ENCODE measurements around the gene CTDSPL.

Gene CTDSPL

DNA sequence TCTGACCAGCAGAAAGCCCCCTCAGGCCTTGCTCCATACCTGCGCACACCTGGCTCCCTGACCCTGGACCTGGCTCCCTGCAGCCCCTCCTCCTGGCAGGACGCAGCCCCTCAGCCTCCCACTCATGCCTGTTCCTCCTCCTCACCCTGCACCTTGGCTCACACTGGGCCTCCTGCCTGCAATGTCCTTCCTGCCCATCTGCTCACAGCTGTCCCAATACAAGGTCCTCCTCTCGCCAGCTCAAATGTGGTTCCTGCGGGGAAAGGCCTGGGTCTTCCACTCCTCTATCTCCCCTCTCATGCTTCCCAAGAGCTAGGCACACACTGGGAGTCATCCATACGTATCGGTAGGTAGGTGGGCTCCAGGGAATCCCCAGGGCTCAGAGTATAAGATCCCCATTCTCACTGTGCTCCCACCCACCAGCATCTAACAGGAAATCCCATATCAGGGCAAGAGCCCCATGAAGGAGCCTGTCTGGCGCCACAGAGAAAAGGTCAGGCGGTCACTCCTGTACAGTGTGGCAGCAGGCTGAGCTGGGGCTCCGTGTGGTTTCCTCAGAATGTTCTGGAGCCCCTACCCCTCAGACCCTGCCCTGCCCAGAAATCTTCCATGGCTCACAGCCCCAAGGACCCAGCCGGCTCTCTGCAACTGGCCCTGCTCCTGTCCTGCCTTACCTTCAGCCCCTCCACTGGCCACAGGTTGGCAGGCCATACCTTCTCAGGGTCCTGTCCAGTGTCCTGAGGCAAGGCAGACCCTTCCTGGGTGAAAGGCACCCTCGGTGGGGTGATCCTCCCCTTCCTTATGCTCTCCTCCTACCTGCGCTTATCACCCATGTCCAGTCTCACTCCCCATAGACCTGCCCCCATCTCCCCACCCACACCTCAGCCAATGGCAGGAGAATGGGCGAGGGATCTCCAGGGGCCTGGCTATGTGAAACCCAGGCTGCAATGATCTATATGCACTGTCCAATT lies 156.9 kb downstream of the CTDSPL start:
- TF ChIP-seq CTCF (IDR thresholded peaks at IDR 0.05; ENCODE audit: low read length) (no peak), EZH2phosphoT487 (IDR thresholded peaks at IDR 0.05; ENCODE audit: low read length) (no peak), EZH2 (optimal IDR thresholded peaks at IDR 0.05; ENCODE audit: low read depth, low read length) (no peak)
- H3K4me1 ChIP-seq (ENCODE audit: low read length) = peaks cover 2% of the 10 kb centered on the region; the same call in 1 of the 2 replicates
- no peak overlapping the region for H3K4me2 ChIP-seq (ENCODE audit: low read depth, low read length)
- no peaks in the 10 kb centered on the region for H3K79me2 ChIP-seq (ENCODE audit: low read length)
- no peaks in the 10 kb centered on the region for H3K9me3 ChIP-seq (replicated peaks; ENCODE audit: insufficient read depth, low read length)
- H3K36me3 ChIP-seq (replicated peaks; ENCODE audit: insufficient read depth, low read length) = no peaks in the 10 kb centered on the region
- no peaks in the 10 kb centered on the region for H3K27me3 ChIP-seq (replicated peaks; ENCODE audit: insufficient read depth, low read length)
- no peaks in the 10 kb centered on the region for H4K20me1 ChIP-seq (ENCODE audit: insufficient read depth, low read length)
- H3K4me3 ChIP-seq (ENCODE audit: low read length) = no peak overlapping the region
- H3K9ac ChIP-seq (ENCODE audit: low read length) = no peak overlapping the region
- no peak overlapping the region for H2AFZ ChIP-seq (ENCODE audit: low read length)
- H3K9me2 ChIP-seq (replicated peaks; ENCODE audit: insufficient read depth, low read length) = no peaks in the 10 kb centered on the region
- no peak for DNase-seq
- no peak overlapping the region for H3K27ac ChIP-seq (ENCODE audit: low read length)
- 0 out of 2 replicates have a peak, but pooled peaks cover 2% of the 10 kb centered on the region for H3F3A ChIP-seq (ENCODE audit: insufficient read depth, low read length)

- no peaks in the 10 kb centered on the region for H3K9me3 ChIP-seq (replicated peaks; ENCODE audit: insufficient read depth, low read length)
- H2AFZ ChIP-seq (ENCODE audit: low read length) = no peak overlapping the region
- no peaks in the 10 kb centered on the region for H3K36me3 ChIP-seq (replicated peaks; ENCODE audit: insufficient read depth, low read length)
- peaks cover 6% of the 10 kb centered on the region; the same call in 1 of the 2 replicates for H3K4me1 ChIP-seq (ENCODE audit: low read length)
- H3K4me2 ChIP-seq (ENCODE audit: low read depth, low read length) = no peak overlapping the region
- no peaks in the 10 kb centered on the region for H3K9me2 ChIP-seq (replicated peaks; ENCODE audit: insufficient read depth, low read length)
- no peak overlapping the region for H3K27ac ChIP-seq (ENCODE audit: low read length)
- H3K4me3 ChIP-seq (ENCODE audit: low read length) = no peak overlapping the region
- no peaks in the 10 kb centered on the region for H4K20me1 ChIP-seq (ENCODE audit: insufficient read depth, low read length)
- no peaks in the 10 kb centered on the region for H3K27me3 ChIP-seq (replicated peaks; ENCODE audit: insufficient read depth, low read length)
- H3F3A ChIP-seq (ENCODE audit: insufficient read depth, low read length) = peaks cover 13% of the 10 kb centered on the region
- no peak overlapping the region for H3K9ac ChIP-seq (ENCODE audit: low read length)
- no peaks in the 10 kb centered on the region for H3K79me2 ChIP-seq (ENCODE audit: low read length)
- no peak for TF ChIP-seq EZH2 (optimal IDR thresholded peaks at IDR 0.05; ENCODE audit: low read depth, low read length)
- no peak for TF ChIP-seq EZH2phosphoT487 (IDR thresholded peaks at IDR 0.05; ENCODE audit: low read length)
- TF ChIP-seq CTCF (IDR thresholded peaks at IDR 0.05; ENCODE audit: low read length) = no peak
- DNase-seq = no peak
Measured at GRCh38 chr3:38019658-38020341, 158.1 kb downstream of the CTDSPL start.

DNA sequence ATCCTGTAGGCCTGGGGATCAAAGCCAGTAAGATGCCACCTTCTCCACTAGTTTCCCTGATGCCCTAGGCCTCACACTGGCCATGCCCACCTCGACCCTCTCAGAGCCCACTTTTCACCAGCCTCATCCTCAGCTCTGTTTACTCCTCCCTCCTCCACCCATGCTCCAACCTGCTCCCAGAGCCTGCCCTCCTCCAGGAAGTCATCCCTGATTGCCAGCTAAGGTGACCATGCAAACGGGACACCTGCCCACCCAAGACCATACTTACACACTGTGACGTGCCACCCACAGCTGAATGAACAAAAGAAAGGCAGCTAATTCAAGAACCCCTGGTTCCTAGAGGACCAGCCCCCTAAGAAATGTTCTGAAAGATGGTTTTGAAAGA lies 158.7 kb downstream of the CTDSPL start:
- no peaks in the 10 kb centered on the region for H3K79me2 ChIP-seq (ENCODE audit: low read length)
- no peaks in the 10 kb centered on the region for H4K20me1 ChIP-seq (ENCODE audit: insufficient read depth, low read length)
- no peaks in the 10 kb centered on the region for H3K27me3 ChIP-seq (replicated peaks; ENCODE audit: insufficient read depth, low read length)
- H3K4me3 ChIP-seq (ENCODE audit: low read length) = no peak overlapping the region
- no peak overlapping the region for H3K27ac ChIP-seq (ENCODE audit: low read length)
- no peak overlapping the region for H3K9ac ChIP-seq (ENCODE audit: low read length)
- peaks cover 7% of the 10 kb centered on the region for H3K4me1 ChIP-seq (ENCODE audit: low read length)
- H2AFZ ChIP-seq (ENCODE audit: low read length) = no peak overlapping the region
- TF ChIP-seq EZH2phosphoT487 (IDR thresholded peaks at IDR 0.05; ENCODE audit: low read length) = no peak
- TF ChIP-seq EZH2 (optimal IDR thresholded peaks at IDR 0.05; ENCODE audit: low read depth, low read length) = no peak
- no peak for TF ChIP-seq CTCF (IDR thresholded peaks at IDR 0.05; ENCODE audit: low read length)
- no peak overlapping the region for H3K4me2 ChIP-seq (ENCODE audit: low read depth, low read length)
- H3K9me3 ChIP-seq (replicated peaks; ENCODE audit: insufficient read depth, low read length) = no peaks in the 10 kb centered on the region
- DNase-seq = no peak
- no peaks in the 10 kb centered on the region for H3K9me2 ChIP-seq (replicated peaks; ENCODE audit: insufficient read depth, low read length)
- H3K36me3 ChIP-seq (replicated peaks; ENCODE audit: insufficient read depth, low read length) = no peaks in the 10 kb centered on the region
- H3F3A ChIP-seq (ENCODE audit: insufficient read depth, low read length) = peaks cover 13% of the 10 kb centered on the region
